ENCODE data around the gene MST1R. TPM values are rescaled to one million over a fixed set of nuclear protein-coding genes. Genes with fewer than 3 reads are reported as not detected.
A peak's percentile ranks its signal among the peaks of the same experiment; 100 is the strongest.

MST1R gene
- total RNA-seq, 1 donor from 2014 or later: 0.57 TPM

GRCh38 chr3:49872801-49873281 lies 30.8 kb downstream of the MST1R start:
- no peak overlapping the region for H3K27ac Mint-ChIP-seq (ENCODE audit: unreplicated experiment)
- H3K9ac ChIP-seq (ENCODE audit: low read length): no peak overlapping the region
- peaks cover 17% of the 10 kb centered on the region for H3K27me3 ChIP-seq (ENCODE audit: insufficient read depth, low read length)

GRCh38 chr3:49871531-49872153 lies 32.0 kb downstream of the MST1R start:
- no peak overlapping the region for H3K27ac ChIP-seq (ENCODE audit: low read depth, low read length)
- FAIRE-seq (no peak), DNase-seq (ENCODE audit: low read depth) (no peak)
- H3K9ac ChIP-seq (ENCODE audit: low read length): no peak overlapping the region
- Mint-ChIP-seq H3K9me3 (ENCODE audit: unreplicated experiment) (peaks cover 6% of the 10 kb centered on the region), H3K36me3 (ENCODE audit: low read depth, unreplicated experiment) (peaks cover 3% of the 10 kb centered on the region), H3K27me3 (ENCODE audit: low read depth, unreplicated experiment) (peaks cover 57% of the 10 kb centered on the region), H3K27ac (ENCODE audit: unreplicated experiment) (no peak overlapping the region), H3K4me3 (ENCODE audit: unreplicated experiment) (no peak overlapping the region), H3K4me1 (ENCODE audit: low read depth, unreplicated experiment) (no peaks in the 10 kb centered on the region)
- H3K79me2 ChIP-seq (ENCODE audit: insufficient read depth, low read length): no peaks in the 10 kb centered on the region
- H3K36me3 ChIP-seq (ENCODE audit: insufficient read depth, low read length): no peaks in the 10 kb centered on the region
- no peaks in the 10 kb centered on the region for H3K9me3 ChIP-seq (ENCODE audit: insufficient read depth, low read depth, low read length)
- no peak overlapping the region for H3K4me3 ChIP-seq (ENCODE audit: insufficient read depth, low read depth, low read length)
- H2AFZ ChIP-seq (ENCODE audit: low read depth, low read length): no peak overlapping the region
- TF ChIP-seq EZH2 (IDR thresholded peaks at IDR 0.05; ENCODE audit: insufficient read depth, low read length): no peak
- TF ChIP-seq CTCF (IDR thresholded peaks at IDR 0.05; ENCODE audit: insufficient read depth, low read depth, low read length): no peak
- peaks cover 20% of the 10 kb centered on the region for H3K27me3 ChIP-seq (ENCODE audit: insufficient read depth, low read length)
- H3K4me2 ChIP-seq (ENCODE audit: low read length): no peak overlapping the region
- no peaks in the 10 kb centered on the region for H3K4me1 ChIP-seq (ENCODE audit: insufficient read depth, low read length)
- no peaks in the 10 kb centered on the region for H4K20me1 ChIP-seq (ENCODE audit: insufficient read depth, low read length)

More at GRCh38 chr3:49872801-49873281, 30.8 kb downstream of the MST1R start:
- DNase-seq (ENCODE audit: low read depth) (no peak), FAIRE-seq (no peak)
- Histone ChIP-seq H3K4me3 (ENCODE audit: insufficient read depth, low read depth, low read length) (no peak overlapping the region), H3K9me3 (ENCODE audit: insufficient read depth, low read depth, low read length) (no peaks in the 10 kb centered on the region), H4K20me1 (ENCODE audit: insufficient read depth, low read length) (no peaks in the 10 kb centered on the region), H3K79me2 (ENCODE audit: insufficient read depth, low read length) (no peaks in the 10 kb centered on the region), H3K36me3 (ENCODE audit: insufficient read depth, low read length) (no peaks in the 10 kb centered on the region), H3K27ac (ENCODE audit: low read depth, low read length) (no peak overlapping the region), H2AFZ (ENCODE audit: low read depth, low read length) (no peak overlapping the region), H3K4me2 (ENCODE audit: low read length) (no peak overlapping the region), H3K4me1 (ENCODE audit: insufficient read depth, low read length) (no peaks in the 10 kb centered on the region)
- no peak for TF ChIP-seq CTCF (IDR thresholded peaks at IDR 0.05; ENCODE audit: insufficient read depth, low read depth, low read length)
- TF ChIP-seq EZH2 (IDR thresholded peaks at IDR 0.05; ENCODE audit: insufficient read depth, low read length): no peak
- Mint-ChIP-seq H3K4me3 (ENCODE audit: unreplicated experiment) (no peak overlapping the region), H3K36me3 (ENCODE audit: low read depth, unreplicated experiment) (peaks cover 3% of the 10 kb centered on the region), H3K4me1 (ENCODE audit: low read depth, unreplicated experiment) (no peaks in the 10 kb centered on the region), H3K27me3 (ENCODE audit: low read depth, unreplicated experiment) (peaks cover 51% of the 10 kb centered on the region), H3K9me3 (ENCODE audit: unreplicated experiment) (peaks cover 6% of the 10 kb centered on the region)

GRCh38 chr3:49869525-49870126 lies 34.0 kb downstream of the MST1R start, which contains the start of gene CAMKV:
Gene CAMKV, minus strand, starts transcription at chr3:49869906. Its CDS starts 7,518 bp downstream, at chr3:49862388.
- FAIRE-seq: no peak
- Mint-ChIP-seq H3K27ac (ENCODE audit: unreplicated experiment) (no peak within 1 kb of the TSS), H3K9me3 (ENCODE audit: unreplicated experiment) (no peaks in the 10 kb centered on the region), H3K27me3 (ENCODE audit: low read depth, unreplicated experiment) (peaks cover 54% of the 10 kb centered on the region), H3K36me3 (ENCODE audit: low read depth, unreplicated experiment) (no peaks in the 10 kb centered on the region), H3K4me1 (ENCODE audit: low read depth, unreplicated experiment) (no peaks in the 10 kb centered on the region), H3K4me3 (ENCODE audit: unreplicated experiment) (no peak within 1 kb of the TSS)
- Histone ChIP-seq H2AFZ (ENCODE audit: low read depth, low read length) (no peak within 1 kb of the TSS), H3K27me3 (ENCODE audit: insufficient read depth, low read length) (peaks cover 20% of the 10 kb centered on the region), H3K79me2 (ENCODE audit: insufficient read depth, low read length) (no peaks in the 10 kb centered on the region), H3K4me1 (ENCODE audit: insufficient read depth, low read length) (no peaks in the 10 kb centered on the region), H3K4me2 (ENCODE audit: low read length) (peak within 1 kb of the TSS; percentile 71), H3K9ac (ENCODE audit: low read length) (no peak within 1 kb of the TSS), H3K9me3 (ENCODE audit: insufficient read depth, low read depth, low read length) (no peaks in the 10 kb centered on the region), H3K36me3 (ENCODE audit: insufficient read depth, low read length) (no peaks in the 10 kb centered on the region), H3K27ac (ENCODE audit: low read depth, low read length) (no peak within 1 kb of the TSS), H4K20me1 (ENCODE audit: insufficient read depth, low read length) (no peaks in the 10 kb centered on the region), H3K4me3 (ENCODE audit: insufficient read depth, low read depth, low read length) (no peak within 1 kb of the TSS)
- no peak for DNase-seq (ENCODE audit: low read depth)
- TF ChIP-seq CTCF (IDR thresholded peaks at IDR 0.05; ENCODE audit: insufficient read depth, low read depth, low read length) (no peak), EZH2 (IDR thresholded peaks at IDR 0.05; ENCODE audit: insufficient read depth, low read length) (peak; percentile 70)

Data from astrocyte (in vitro differentiated cells and primary cell).